Fibroblast of skin of left quadriceps (primary cell): Measurements from ENCODE around the gene SMARCA4.

Experiments used
- DNase-seq, 2 experiments: peaks; one replicate each; pipeline ENCODE4 v3.0.0-alpha.2; 2013; ENCODE audit warnings: low read depth in 2 of 2

Gene SMARCA4

DNA sequence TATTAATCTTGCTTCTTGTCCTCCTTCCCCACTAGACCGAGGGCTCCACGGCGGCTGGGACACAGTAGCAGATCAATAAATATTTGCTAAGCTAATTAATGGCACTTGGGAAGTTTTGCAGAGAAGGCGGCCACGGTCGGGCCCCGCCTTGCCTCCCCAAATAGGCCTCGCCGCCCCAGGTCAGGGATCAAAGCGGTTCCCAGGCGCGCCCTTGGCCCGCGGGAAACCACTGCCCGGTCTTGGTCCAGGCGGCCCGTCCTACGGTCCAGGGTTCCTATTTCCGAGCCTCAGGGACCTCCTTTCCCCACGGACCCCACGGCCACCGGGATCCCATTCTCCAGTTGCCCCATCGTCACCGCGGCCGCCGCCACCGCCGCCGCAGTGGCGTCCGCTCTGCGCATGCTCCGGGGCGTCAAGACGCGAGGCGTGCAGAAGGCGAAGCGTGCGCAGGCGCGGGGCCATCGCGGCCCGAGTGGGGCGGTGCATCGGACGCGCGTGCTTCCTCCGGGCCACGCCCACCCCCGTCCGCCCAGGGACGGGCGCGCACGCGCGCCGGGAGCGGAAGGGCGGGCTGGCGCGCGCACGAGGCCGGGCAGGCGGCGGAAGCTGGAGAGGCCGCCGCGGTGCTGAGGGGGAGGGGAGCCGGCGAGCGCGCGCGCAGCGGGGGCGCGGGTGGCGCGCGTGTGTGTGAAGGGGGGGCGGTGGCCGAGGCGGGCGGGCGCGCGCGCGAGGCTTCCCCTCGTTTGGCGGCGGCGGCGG, at the start of gene SMARCA4:
SMARCA4 (plus strand) TSS at position 717 of the 759 bp plus-strand sequence. CDS start 23,122 bp downstream, outside the sequence.
- DNase-seq, result peak; percentile 93

DNA sequence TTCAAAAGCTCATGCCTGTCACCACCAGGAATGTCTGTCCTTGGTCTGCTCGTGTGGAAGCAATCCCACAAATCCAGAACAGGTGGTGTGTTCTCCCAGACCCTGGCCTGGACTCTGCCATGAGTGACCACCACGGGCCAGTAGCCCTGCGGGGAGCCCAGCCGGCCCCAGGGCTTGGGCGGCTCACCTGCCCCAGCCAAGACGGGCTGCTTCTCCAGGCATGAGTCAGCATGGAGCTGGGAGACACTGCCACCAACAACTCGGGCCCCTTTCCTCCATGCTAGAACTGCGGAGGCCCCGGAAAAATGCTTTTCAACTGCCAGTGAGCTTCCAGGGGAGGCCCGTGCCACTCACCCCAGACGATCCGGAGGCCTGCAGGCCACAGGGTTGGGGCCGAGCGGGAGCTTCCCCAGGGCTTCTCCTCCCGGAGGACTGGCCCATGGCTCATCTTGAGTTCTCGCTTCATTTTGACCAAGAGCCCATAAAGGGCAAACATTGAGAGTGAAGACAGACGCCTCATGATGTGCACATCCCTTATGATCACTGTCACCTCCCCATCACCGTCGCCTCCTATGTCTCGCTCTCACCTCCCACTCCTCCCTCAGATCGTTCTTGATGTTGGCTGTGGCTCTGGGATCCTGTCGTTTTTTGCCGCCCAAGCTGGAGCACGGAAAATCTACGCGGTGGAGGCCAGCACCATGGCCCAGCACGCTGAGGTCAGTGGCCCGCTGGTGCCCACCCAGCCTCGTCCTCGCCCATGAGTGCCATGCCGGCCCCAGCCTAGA, 49.1 kb upstream of the SMARCA4 start:
- DNase-seq, result no peak

DNA sequence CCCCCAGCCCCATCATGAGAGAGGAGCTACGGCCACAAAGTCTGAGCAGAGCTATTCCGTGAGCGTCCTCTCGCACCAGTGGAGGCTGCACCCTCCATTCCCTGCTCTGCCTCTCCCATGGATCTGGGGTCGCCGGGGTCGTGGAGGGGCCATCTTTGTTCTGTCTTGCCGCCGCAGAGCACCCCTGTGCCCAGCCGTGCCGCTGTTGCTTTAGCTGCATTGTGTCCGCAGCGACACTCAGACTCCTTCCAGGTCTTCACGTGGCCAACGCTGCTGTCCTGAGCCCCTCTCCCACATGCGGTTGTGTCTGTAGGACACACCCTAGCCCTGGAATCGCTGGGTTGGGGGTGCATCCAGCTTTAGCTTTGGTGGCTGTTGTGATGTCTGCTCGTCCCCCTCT, 48.2 kb upstream of the SMARCA4 start:
- DNase-seq, result no peak

DNA sequence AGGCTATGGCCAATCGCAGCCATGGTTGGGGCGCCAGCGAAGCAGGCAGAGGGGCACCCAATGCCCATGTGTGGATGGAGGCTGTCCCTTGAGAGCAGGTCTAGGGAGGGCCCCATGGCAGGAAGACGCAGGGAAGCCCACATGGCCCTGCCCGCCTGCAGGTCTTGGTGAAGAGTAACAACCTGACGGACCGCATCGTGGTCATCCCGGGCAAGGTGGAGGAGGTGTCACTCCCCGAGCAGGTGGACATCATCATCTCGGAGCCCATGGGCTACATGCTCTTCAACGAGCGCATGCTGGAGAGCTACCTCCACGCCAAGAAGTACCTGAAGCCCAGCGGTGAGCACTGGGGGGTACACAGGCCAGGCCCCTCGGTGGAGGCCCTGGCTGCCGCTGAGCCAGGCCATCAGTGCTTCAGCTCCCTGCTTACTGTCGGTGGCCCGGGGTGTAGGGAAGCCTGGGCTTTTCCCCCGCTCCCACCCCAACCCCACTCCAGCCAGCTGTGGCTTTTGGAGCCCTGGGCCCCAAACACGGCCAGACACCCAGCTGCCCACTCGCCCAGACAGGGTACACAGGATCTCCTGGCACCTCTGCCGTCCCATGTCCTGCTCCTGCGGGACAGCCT, 47.0 kb upstream of the SMARCA4 start:
- DNase-seq, result no peak

DNA sequence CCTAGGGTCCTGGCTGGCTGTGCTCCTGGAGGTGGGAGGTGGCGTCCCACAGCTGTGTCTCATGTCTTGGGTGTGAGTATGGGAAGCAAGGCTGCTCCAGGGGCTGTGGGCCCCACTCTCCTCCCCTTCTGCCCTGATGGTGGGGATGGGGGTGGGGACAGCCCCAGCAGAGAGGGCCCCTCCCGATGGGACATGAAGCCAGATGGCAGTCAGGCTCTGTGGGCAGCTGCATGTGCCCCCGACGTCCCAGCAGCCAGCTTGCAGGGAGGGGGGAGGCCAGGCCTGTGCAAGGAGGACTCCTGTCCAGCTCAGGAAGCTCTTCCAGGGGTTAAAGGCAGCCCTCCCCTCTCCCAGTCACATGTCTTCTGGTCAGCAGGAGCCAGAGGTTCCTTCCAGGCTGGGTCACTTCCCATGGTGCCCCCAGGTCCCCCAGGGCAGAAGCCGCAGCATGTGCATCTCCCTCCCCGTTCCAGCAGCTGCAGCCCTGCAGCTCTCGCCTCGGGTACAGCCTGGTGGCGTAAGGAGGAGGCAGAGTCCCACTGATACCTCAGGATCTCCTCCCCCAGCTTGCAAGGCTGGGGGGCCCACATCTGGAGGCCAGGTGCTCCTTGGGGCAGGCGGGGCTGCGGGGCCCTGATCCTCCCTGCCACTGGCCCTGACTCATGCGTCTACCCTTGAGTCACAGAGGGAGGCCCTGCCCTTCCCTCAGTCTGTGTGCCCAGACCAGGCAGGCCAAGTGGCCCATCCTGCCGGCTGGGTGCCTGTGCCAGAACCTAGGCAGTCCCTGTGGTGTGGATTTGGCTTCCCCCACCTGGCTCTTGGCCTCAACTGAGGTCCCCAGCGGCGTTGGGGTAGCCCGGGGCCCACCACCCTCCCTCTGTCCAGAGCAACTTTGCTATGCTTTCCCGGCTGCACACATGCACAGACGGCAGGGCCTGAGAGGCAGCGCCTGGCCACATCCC, 45.4 kb upstream of the SMARCA4 start:
- peak; percentile 72 to 74 for DNase-seq

DNA sequence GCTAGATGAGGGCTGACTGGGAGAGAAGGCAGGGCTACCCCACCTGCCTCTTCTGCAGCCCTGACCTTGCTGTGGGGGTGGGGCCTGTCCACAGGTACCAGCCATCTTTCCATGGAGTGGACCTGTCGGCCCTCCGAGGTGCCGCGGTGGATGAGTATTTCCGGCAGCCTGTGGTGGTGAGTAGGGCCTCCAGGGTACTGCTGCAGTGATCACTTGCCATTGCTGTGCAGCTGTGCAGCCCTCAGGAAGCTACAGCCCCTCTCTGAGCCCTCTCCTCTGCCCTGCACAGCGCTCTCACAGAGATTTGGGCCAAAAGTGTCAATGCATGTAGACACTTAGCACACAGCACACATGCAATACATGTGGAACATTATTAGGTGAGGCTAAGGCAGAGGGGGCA, 44.2 kb upstream of the SMARCA4 start:
- DNase-seq, result no peak

DNA sequence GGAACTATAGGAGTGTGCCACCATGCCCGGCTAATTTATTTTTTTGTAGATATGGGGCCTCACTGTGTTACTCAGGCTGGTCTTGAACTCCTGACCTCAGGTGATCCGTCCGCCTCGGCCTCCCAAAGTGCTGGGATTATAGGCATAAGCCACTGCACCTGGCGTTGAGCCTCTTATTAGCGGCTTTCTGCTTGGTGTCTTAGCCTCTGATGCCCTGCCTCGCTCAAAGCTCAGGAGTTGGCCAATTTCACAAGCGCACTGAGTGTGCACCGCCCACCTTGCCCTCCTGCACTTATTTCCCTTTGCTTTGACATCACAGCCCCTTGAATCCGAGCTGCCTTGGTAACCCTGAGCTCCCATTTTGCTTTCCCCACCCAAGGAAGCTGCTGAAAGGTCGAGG, 42.5 kb upstream of the SMARCA4 start:
- DNase-seq, result no peak

DNA sequence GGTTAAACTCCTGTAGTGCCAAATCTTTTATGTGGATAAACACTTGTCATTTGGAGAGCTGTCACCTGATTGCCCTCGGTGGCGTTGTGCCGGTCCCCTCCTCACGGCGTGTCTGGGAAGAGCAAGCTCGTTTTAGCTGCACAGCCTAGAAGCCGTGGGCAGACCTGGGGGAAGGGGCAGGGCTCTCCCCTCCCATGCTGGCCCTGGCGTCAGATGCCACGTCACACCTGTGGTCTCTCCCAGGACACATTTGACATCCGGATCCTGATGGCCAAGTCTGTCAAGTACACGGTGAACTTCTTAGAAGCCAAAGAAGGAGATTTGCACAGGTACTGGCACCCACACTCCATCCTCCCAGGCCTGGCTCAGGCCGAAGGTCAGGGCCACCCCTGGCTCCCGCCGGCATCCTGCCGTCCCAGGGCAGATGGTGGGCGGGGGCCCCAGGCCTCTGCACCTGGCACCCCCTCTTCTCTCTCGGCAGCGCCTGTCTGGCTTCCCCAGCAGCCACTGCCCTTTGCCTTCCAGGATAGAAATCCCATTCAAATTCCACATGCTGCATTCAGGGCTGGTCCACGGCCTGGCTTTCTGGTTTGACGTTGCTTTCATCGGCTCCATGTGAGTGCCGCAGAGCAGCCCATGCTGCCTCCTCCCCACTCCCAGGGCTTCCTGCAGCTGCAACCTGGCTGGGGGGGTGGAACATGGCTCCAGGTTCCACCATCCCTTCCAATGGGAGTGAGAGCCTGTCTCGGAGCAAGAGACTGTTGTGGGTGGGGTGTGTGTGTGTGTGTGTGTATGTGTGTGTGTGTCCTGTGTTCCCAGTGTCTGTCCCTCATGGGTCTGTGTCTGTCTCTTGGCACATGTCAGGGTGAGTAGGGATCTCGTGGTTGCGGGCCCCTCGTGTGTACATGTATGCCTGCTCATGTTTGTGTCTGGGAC, 41.2 kb upstream of the SMARCA4 start:
- no peak for DNase-seq

DNA sequence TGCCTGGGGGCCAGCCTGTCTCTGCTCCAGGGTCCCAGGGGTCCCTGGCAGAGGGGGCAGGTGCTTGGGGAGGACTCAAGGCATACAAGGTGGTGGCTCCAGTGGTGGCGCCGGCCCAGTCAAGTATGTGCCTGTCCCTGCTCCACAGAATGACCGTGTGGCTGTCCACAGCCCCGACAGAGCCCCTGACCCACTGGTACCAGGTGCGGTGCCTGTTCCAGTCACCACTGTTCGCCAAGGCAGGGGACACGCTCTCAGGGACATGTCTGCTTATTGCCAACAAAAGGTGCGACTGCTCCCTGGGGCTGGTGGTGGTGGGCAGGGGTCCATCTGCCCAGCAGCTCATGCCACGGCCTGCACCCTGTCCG, 40.6 kb upstream of the SMARCA4 start:
- no peak for DNase-seq

DNA sequence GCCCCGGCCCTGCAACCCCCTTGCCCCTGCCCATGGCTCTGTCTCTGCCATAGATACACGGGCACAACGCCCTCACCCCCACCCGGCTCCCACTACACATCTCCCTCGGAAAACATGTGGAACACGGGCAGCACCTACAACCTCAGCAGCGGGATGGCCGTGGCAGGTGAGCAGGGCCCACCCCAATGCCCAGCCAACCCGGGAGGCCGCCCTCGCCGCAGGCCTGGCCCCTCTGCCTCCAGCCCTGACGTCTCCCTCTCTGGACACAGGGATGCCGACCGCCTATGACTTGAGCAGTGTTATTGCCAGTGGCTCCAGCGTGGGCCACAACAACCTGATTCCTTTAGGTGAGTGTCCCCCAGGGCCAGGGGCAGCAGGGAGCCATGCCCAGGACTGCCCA, 40.0 kb upstream of the SMARCA4 start:
- DNase-seq, result no peak

DNA sequence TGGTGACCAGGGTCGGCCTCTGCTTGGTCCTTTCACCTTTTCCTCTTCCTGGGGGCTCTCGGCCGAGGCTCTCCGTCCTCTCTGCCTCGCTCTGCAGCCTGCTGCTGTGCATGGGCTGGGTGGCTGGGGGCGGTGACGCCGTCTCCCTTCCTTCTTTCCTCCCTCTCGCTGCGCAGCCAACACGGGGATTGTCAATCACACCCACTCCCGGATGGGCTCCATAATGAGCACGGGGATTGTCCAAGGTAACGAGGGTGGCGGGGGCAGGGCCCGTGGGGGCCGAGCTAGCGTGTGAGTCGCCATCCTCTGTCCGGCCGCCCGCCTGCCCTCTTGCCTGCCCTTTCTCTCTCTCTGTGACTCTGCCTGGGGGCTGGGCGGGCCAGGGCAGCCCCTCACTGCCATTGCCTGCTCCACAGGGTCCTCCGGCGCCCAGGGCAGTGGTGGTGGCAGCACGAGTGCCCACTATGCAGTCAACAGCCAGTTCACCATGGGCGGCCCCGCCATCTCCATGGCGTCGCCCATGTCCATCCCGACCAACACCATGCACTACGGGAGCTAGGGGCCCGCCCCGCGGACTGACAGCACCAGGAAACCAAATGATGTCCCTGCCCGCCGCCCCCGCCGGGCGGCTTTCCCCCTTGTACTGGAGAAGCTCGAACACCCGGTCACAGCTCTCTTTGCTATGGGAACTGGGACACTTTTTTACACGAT, 39.5 kb upstream of the SMARCA4 start:
- DNase-seq, result no peak

DNA sequence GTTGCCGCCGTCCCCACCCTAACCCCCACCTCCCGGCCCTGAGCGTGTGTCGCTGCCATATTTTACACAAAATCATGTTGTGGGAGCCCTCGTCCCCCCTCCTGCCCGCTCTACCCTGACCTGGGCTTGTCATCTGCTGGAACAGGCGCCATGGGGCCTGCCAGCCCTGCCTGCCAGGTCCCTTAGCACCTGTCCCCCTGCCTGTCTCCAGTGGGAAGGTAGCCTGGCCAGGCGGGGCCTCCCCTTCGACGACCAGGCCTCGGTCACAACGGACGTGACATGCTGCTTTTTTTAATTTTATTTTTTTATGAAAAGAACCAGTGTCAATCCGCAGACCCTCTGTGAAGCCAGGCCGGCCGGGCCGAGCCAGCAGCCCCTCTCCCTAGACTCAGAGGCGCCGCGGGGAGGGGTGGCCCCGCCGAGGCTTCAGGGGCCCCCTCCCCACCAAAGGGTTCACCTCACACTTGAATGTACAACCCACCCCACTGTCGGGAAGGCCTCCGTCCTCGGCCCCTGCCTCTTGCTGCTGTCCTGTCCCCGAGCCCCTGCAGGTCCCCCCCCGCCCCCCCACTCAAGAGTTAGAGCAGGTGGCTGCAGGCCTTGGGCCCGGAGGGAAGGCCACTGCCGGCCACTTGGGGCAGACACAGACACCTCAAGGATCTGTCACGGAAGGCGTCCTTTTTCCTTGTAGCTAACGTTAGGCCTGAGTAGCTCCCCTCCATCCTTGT, 38.8 kb upstream of the SMARCA4 start:
- DNase-seq, result no peak

DNA sequence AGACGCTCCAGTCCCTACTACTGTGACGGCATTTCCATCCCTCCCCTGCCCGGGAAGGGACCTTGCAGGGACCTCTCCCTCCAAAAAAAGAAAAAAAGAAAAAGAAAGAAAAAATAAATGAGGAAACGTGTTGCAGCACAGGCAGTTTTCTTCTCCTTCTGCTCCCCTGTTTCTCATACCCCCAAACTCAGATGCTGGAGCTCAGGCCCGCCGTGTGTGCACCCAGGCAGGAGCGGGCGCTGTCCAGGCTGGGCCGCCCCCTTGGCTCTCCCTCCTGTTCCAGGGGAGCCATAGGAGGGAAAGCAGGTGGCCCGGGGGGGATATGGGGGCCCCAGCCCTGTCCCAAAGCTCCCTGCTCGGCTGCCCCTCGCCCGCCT, 38.2 kb upstream of the SMARCA4 start:
- no peak for DNase-seq

DNA sequence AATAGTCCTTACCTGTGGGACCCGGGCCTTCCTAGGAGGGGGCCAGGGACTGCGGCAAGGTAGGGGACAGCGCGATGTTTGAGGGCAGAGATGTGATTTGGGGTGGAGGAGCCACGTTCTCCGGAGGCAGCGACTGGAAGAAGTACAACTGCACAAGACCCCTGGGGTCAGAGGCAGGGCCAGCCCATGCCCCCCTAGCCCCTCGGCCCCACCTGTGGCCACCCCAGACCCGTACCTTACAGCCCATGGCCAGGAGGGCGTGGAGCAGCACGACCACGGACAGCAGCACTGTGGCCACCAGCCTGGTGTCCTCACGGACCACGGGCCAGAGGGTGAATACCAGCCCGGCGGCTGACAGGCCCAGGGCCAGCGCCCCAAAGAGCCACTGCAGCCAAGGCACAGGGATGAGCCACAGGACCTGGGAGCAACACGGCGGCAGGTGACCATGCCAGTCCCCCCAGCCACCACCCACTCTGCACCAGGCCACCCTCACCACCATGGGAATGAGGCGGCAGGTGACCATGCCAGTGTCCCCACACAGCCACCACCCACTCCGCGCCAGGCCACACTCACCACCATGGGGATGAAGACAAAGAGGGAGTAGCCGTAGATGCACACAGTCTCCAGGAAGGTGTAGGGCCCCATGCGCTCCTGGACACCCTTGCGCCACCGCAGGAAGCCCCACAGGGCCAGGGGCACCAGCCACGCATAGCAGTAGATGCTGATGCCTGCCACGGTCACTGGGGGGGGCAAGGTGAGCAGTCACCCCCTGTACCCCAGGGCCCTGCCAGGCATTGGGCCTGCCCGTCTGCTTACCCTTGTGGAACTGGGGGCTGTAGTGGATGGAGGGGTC, 37.3 kb upstream of the SMARCA4 start:
- no peak for DNase-seq

DNA sequence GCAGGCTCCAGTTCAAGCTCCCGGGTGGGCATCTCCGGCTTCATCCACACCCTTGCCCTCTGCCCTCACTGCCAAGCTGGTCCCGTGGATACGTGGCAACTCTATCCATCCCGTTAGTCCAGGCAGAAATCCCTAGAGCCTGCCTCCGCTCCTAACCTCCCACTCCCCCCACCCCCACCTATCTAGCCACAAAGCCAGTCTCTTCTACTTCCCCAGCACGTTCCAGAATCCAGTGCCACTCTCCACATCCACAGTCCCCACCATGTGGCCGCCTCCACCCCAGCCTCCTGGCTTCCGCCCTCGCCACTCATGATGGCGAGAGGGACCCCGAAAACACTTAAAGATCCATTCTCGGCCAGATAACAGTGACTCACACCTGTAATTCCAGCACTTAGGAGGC, 36.2 kb upstream of the SMARCA4 start:
- no peak for DNase-seq

DNA sequence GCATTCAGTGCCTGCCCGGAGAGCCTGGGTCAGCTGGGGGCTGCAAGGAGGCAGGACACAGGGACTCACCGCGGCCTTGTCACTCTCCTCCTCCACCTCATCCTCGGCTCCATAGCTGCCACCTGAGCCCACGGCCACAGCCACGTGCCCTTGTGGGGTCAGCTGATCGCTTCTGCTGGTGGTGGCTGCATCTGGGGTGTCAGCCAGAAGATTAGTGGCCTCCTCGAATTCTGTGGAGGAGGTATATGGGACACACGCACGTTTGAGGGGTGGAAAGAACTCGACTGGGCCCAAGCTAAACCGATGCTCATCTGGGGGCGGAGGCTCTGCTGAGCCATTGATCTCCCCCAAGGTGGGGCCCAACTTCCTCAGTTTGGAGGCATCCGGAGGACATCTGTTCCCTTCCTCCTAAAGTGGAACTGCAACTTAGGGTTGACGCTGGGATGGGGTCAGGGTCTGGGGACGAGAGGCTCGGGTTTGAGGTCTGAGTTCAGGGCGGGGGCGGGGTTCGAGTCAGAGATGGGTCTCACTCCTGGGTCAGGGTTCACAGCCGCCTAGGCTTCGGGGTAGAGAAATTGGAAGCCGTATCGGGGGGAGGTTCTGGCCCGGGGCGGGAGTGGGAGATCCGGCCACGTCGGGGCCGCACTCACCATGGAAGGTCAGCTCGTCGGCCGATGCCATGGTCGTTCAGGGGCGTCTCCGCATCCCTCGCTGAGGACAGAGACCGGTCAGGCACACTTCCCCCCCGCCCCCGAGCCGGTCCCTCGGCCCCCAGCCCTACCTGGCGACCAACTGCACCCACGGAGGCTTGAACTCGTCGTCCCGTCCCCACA, 32.9 kb upstream of the SMARCA4 start:
- no peak for DNase-seq
